HG02884 (cell line): Measurements from ENCODE around the gene UBQLN2.
"Not testable (repeated sequence)": the region's sequence is repeated elsewhere in the genome, so short reads cannot be mapped to it uniquely, and the experiment has no call there.

Experiments used
- ATAC-seq: cut with Tn5 transposase; IDR thresholded peaks from one replicate; pipeline ENCODE4 v1.9.1; 2021; ENCODE audit warnings: mild to moderate bottlenecking, moderate library complexity; ENCODE audit not compliant: unreplicated experiment

The UBQLN2 gene

GRCh38 chrX:56563231-56564161 is at the start of gene UBQLN2:
UBQLN2 (plus strand) TSS chrX:56563627; CDS start chrX:56563874, 247 bp downstream.
- peak; percentile 68 for ATAC-seq

GRCh38 chrX:56519642-56520041 is 43.8 kb upstream of the UBQLN2 start:
- no peak for ATAC-seq

- ATAC-seq: not testable (repeated sequence)
Observed at GRCh38 chrX:56529482-56530007, 33.9 kb upstream of the UBQLN2 start.

- no peak for ATAC-seq
Observed at GRCh38 chrX:56530011-56530410, 33.4 kb upstream of the UBQLN2 start.

- no peak for ATAC-seq
Observed at GRCh38 chrX:56550667-56551066, 12.8 kb upstream of the UBQLN2 start.

GRCh38 chrX:56554870-56555269 is 8.6 kb upstream of the UBQLN2 start:
- ATAC-seq: no peak

- ATAC-seq: no peak
Observed at GRCh38 chrX:56557376-56557929, 6.0 kb upstream of the UBQLN2 start.

GRCh38 chrX:56564164-56564885 is 898 bp downstream of the UBQLN2 start:
- peak; percentile 14 for ATAC-seq

GRCh38 chrX:56564921-56565840 is 1.8 kb downstream of the UBQLN2 start:
- ATAC-seq: no peak

- ATAC-seq: no peak
Observed at GRCh38 chrX:56569378-56570057, 6.1 kb downstream of the UBQLN2 start.

GRCh38 chrX:56572975-56573374 is 9.5 kb downstream of the UBQLN2 start:
- ATAC-seq: no peak

- ATAC-seq: no peak
Observed at GRCh38 chrX:56574861-56575260, 11.4 kb downstream of the UBQLN2 start.

GRCh38 chrX:56576721-56577120 is 13.3 kb downstream of the UBQLN2 start:
- no peak for ATAC-seq

GRCh38 chrX:56588397-56589188 is 25.2 kb downstream of the UBQLN2 start:
- ATAC-seq: no peak

GRCh38 chrX:56591830-56592229 is 28.4 kb downstream of the UBQLN2 start:
- not testable (repeated sequence) for ATAC-seq

- ATAC-seq: no peak
Observed at GRCh38 chrX:56600141-56600540, 36.7 kb downstream of the UBQLN2 start.

GRCh38 chrX:56600987-56601386 is 37.6 kb downstream of the UBQLN2 start:
- no peak for ATAC-seq

GRCh38 chrX:56615282-56615681 is 51.9 kb downstream of the UBQLN2 start:
- no peak for ATAC-seq
